SK-N-SH (cell line): Measurements from ENCODE around the gene CFAP57. TPM values are rescaled to one million over a fixed set of nuclear protein-coding genes. Genes with fewer than 3 reads are reported as not detected.

Source experiments
- CTCF ChIA-PET: fragments of 300-600, 350-600 bp; formaldehyde crosslinking; extraction: SDS; loops from one replicate; lab custom pipeline; 2021; lab: Yijun Ruan, JAX
- POLR2A ChIA-PET: fragments of 350-600 bp; sonication (Branson Sonifier 250); formaldehyde crosslinking; extraction: SDS; loops from one replicate; lab custom pipeline; 2020; ENCODE audit warnings: antibody characterized with exemption, inconsistent platforms; lab: Yijun Ruan, JAX
- DNase-seq: peaks from one replicate; pipeline ENCODE4 v3.0.0; 2012
- H2AFZ ChIP-seq: fragments of 200-600 bp; sonication (generic); 2 replicates; pipeline ENCODE4 v1.8.1; 2016; ENCODE audit warnings: antibody characterized with exemption, mild to moderate bottlenecking, low read depth
- H3F3A ChIP-seq: fragments of 200-600 bp; sonication (generic); replicated peaks from 2 replicates; pipeline ENCODE3; 2016; ENCODE audit warnings: antibody characterized with exemption, mild to moderate bottlenecking; ENCODE audit not compliant: insufficient read depth
- H3K27ac ChIP-seq, 2 experiments: fragments of 200-500 bp in 1 of 2; fragments of 200-600 bp in 1 of 2; sonication (Bioruptor generic) in 1 of 2; sonication (generic), shearing (Covaris generic) in 1 of 2; 2 replicates each; pipeline versions ENCODE4 v1.5.1 to v1.6.1; 2014 to 2016; ENCODE audit warnings: low read depth in 2 of 2, inconsistent platforms in 1 of 2, low read length in 1 of 2, mild to moderate bottlenecking in 1 of 2, mixed read lengths in 1 of 2
- H3K27me3 ChIP-seq: fragments of 200-600 bp; sonication (generic), shearing (Covaris generic); 2 replicates; pipeline ENCODE4 v1.6.1; 2016; ENCODE audit warnings: mixed run types; ENCODE audit not compliant: insufficient read depth
- H3K36me3 ChIP-seq, 2 experiments: fragments of 200-500 bp in 1 of 2; fragments of 200-600 bp in 1 of 2; sonication (Bioruptor generic) in 1 of 2; sonication (generic) in 1 of 2; replicated peaks in 1 of 2; 2 replicates each; pipeline versions ENCODE3 to v1.5.1; 2014 to 2016; ENCODE audit warnings: low read length in 1 of 2, mild to moderate bottlenecking in 1 of 2; ENCODE audit not compliant: insufficient read depth in 2 of 2, control insufficient read depth in 1 of 2
- H3K4me1 ChIP-seq, 2 experiments: fragments of 200-500 bp in 1 of 2; fragments of 200-600 bp in 1 of 2; sonication (Bioruptor generic) in 1 of 2; sonication (generic), shearing (Covaris generic) in 1 of 2; 2 replicates each; pipeline versions ENCODE4 v1.5.1 to v1.6.1; 2014 to 2016; ENCODE audit warnings: low read depth in 1 of 2, low read length in 1 of 2, mixed run types in 1 of 2; ENCODE audit not compliant: insufficient read depth in 2 of 2, control insufficient read depth in 1 of 2
- H3K4me2 ChIP-seq: fragments of 200-600 bp; sonication (generic), shearing (Covaris generic); 2 replicates; pipeline ENCODE4 v1.6.1; 2017; ENCODE audit warnings: mixed run types
- H3K4me3 ChIP-seq, 2 experiments: fragments of 200-500 bp in 1 of 2; fragments of 200-600 bp in 1 of 2; sonication (Bioruptor generic) in 1 of 2; sonication (generic), shearing (Covaris generic) in 1 of 2; 2 replicates each; pipeline versions ENCODE4 v1.5.1 to v1.8.1; 2014 to 2016; ENCODE audit warnings: low read depth in 2 of 2, inconsistent platforms in 1 of 2, low read length in 1 of 2, mild to moderate bottlenecking in 1 of 2, mixed read lengths in 1 of 2, moderate library complexity in 1 of 2
- H3K79me2 ChIP-seq: fragments of 200-600 bp; sonication (generic); 2 replicates; pipeline ENCODE4 v1.8.1; 2017; ENCODE audit warnings: mild to moderate bottlenecking; ENCODE audit not compliant: insufficient read depth
- H3K9ac ChIP-seq: fragments of 200-600 bp; sonication (generic); 2 replicates; pipeline ENCODE4 v1.6.1; 2017; ENCODE audit warnings: mixed run types
- H3K9me2 ChIP-seq: fragments of 200-600 bp; sonication (generic); 2 replicates; pipeline ENCODE4 v1.6.1; 2017; ENCODE audit warnings: mixed run types
- H3K9me3 ChIP-seq: fragments of 200-600 bp; sonication (generic); 2 replicates; pipeline ENCODE4 v1.6.1; 2017; ENCODE audit warnings: mixed run types, mild to moderate bottlenecking, moderate library complexity
- H4K20me1 ChIP-seq: fragments of 200-600 bp; sonication (generic); 2 replicates; pipeline ENCODE4 v1.6.1; 2017; ENCODE audit warnings: mild to moderate bottlenecking, mixed run types; ENCODE audit not compliant: insufficient read depth
- FOSL2 ChIP-seq: IDR thresholded peaks from 2 replicates; pipeline ENCODE4 v1.4.0; 2012; ENCODE audit warnings: low read depth, mild to moderate bottlenecking, moderate library complexity, borderline replicate concordance
- MXI1 ChIP-seq: IDR thresholded peaks from 2 replicates; pipeline ENCODE4 v1.6.1; 2012; ENCODE audit warnings: mild to moderate bottlenecking, low read depth, low read length, improper control_type of control experiment
- RAD21 ChIP-seq: IDR thresholded peaks from 2 replicates; pipeline ENCODE4 v1.6.1; 2012; ENCODE audit warnings: mild to moderate bottlenecking, low read length
- RFX5 ChIP-seq: IDR thresholded peaks from 2 replicates; pipeline ENCODE4 v1.6.1; 2012; ENCODE audit warnings: mild to moderate bottlenecking, improper control_type of control experiment, low read length
- RXRA ChIP-seq: IDR thresholded peaks from 2 replicates; pipeline ENCODE4 v1.4.0; 2012; ENCODE audit warnings: low read depth, mild to moderate bottlenecking, borderline replicate concordance
- TCF12 ChIP-seq: IDR thresholded peaks from 2 replicates; pipeline ENCODE4 v1.4.0; 2012
- WGBS: methylation state at CpG from one replicate; pipeline ENCODE4 v1.1.6; 2017; ENCODE audit warnings: low lambda C conversion rate; 5-methylcytosine and 5-hydroxymethylcytosine counted together
- polyA plus RNA-seq, 3 experiments: library from polyadenylated mRNA; depleted of rRNA; stranded (reverse); fragments of >200 nt; gene quantifications; 2 replicates each; pipeline ENCODE4 v1.2.3, GENCODE V29; 2012
- TF ChIP-seq, protein P1 (sequence below): IDR thresholded peaks from 2 replicates; pipeline ENCODE4 v1.6.1; 2012; ENCODE audit warnings: mild to moderate bottlenecking, low read depth, low read length, moderate library complexity
- TF ChIP-seq, protein P2 (sequence below): fragments of 150-350 bp; IDR thresholded peaks from 2 replicates; pipeline ENCODE4 v1.6.1; 2017; ENCODE audit warnings: antibody characterized with exemption, low read length, low read depth, borderline replicate concordance
- TF ChIP-seq, protein P3 (sequence below): fragments of 150-350 bp; IDR thresholded peaks from 2 replicates; pipeline ENCODE4 v1.6.1; 2016; ENCODE audit warnings: mild to moderate bottlenecking, low read depth, low read length

Gene CFAP57
- polyA plus RNA-seq, 1 of the 3 experiments (the other 2 are of a cell fraction) = 0.36 TPM

DNA sequence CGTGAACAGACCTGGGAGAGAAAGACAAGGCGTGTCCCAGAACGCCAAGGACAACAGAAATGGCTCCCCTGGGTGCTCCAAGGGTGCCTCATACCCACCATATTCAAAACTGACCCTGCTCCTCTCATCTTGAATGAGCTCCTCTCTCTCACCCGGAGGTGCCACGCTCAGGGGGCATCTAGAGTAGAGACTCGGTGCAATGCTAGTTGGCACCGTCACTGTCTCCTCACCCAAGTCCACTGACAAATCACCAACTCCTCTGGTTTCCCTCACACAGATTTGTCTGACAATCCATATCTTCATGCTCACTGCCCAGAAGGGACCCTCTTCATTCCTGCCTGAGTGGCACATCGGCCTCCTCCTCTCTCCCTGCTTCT is 102.7 kb downstream of the CFAP57 start (continued):
- TF ChIP-seq, protein P1, sequence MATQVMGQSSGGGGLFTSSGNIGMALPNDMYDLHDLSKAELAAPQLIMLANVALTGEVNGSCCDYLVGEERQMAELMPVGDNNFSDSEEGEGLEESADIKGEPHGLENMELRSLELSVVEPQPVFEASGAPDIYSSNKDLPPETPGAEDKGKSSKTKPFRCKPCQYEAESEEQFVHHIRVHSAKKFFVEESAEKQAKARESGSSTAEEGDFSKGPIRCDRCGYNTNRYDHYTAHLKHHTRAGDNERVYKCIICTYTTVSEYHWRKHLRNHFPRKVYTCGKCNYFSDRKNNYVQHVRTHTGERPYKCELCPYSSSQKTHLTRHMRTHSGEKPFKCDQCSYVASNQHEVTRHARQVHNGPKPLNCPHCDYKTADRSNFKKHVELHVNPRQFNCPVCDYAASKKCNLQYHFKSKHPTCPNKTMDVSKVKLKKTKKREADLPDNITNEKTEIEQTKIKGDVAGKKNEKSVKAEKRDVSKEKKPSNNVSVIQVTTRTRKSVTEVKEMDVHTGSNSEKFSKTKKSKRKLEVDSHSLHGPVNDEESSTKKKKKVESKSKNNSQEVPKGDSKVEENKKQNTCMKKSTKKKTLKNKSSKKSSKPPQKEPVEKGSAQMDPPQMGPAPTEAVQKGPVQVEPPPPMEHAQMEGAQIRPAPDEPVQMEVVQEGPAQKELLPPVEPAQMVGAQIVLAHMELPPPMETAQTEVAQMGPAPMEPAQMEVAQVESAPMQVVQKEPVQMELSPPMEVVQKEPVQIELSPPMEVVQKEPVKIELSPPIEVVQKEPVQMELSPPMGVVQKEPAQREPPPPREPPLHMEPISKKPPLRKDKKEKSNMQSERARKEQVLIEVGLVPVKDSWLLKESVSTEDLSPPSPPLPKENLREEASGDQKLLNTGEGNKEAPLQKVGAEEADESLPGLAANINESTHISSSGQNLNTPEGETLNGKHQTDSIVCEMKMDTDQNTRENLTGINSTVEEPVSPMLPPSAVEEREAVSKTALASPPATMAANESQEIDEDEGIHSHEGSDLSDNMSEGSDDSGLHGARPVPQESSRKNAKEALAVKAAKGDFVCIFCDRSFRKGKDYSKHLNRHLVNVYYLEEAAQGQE = no peak
- no peak for TF ChIP-seq RXRA
- TF ChIP-seq TCF12 = no peak
- TF ChIP-seq, protein P2, sequence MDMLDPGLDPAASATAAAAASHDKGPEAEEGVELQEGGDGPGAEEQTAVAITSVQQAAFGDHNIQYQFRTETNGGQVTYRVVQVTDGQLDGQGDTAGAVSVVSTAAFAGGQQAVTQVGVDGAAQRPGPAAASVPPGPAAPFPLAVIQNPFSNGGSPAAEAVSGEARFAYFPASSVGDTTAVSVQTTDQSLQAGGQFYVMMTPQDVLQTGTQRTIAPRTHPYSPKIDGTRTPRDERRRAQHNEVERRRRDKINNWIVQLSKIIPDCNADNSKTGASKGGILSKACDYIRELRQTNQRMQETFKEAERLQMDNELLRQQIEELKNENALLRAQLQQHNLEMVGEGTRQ = no peak
- no peak for TF ChIP-seq RAD21
- TF ChIP-seq RFX5 = no peak
- TF ChIP-seq FOSL2 = no peak

DNA sequence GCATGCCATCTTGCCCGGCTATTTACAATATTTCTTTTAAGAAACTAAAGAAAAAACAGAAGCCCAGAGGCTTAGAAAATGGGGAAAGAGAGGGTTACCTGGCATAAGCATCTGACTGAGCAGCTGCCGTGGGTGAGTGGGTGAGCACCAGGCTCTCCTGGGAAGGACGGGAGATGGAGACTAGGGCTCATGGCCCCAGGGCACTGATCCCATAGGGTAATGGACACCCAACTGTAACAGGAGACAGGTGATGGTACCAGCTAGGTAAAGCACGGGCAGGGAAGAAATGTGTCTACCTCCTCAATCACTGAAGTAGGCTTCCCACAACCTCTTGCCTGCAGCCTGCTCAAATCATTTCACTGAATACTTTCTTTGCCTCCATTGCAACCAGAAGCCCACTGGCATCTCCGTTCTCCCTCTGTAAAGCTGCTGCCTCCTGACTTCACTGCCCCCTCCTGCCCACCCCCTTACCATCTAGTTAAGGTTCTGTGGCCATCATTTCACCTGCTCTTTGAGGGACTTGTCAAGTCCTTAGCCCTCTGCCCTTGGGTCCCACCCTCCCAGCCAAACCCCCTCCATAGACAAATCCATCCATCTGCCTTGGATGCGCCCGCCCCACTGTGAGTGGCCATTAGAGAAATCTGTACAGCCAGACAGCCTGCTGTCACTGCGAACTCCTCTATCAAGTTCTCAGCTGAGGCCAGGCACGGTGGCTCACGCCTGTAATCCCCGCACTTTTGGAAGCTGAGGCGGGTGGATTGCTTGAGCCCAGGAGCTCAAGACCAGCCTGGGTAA is 103.9 kb downstream of the CFAP57 start:
- no peaks in the 10 kb centered on the region; a peak in 1 of 4 replicates for H3K4me1 ChIP-seq
- ChIA-PET POLR2A (no interaction called here), CTCF (interaction anchor here (1.9 kb wide), 1 partner anchor 13 kb away, joined by 5 read pairs; no protein-coding TSS in a partner anchor)
- H3K9me2 ChIP-seq = no peaks in the 10 kb centered on the region
- H2AFZ ChIP-seq = no peak overlapping the region
- no peak overlapping the region for H3K4me2 ChIP-seq
- no peak for DNase-seq
- no peaks in the 10 kb centered on the region for H3K9me3 ChIP-seq
- no peaks in the 10 kb centered on the region for H4K20me1 ChIP-seq
- H3K9ac ChIP-seq = no peak overlapping the region
- no peaks in the 10 kb centered on the region for H3K79me2 ChIP-seq
- WGBS = 51% methylated on average over 9 of the region's 12 CpGs
- no peak overlapping the region for H3K4me3 ChIP-seq
- H3K36me3 ChIP-seq = no peaks in the 10 kb centered on the region
- H3K27me3 ChIP-seq = peaks cover 11% of the 10 kb centered on the region; the same call in 1 of the 2 replicates
- no peaks in the 10 kb centered on the region for H3F3A ChIP-seq
- H3K27ac ChIP-seq = no peak overlapping the region
- TF ChIP-seq, protein P3, sequence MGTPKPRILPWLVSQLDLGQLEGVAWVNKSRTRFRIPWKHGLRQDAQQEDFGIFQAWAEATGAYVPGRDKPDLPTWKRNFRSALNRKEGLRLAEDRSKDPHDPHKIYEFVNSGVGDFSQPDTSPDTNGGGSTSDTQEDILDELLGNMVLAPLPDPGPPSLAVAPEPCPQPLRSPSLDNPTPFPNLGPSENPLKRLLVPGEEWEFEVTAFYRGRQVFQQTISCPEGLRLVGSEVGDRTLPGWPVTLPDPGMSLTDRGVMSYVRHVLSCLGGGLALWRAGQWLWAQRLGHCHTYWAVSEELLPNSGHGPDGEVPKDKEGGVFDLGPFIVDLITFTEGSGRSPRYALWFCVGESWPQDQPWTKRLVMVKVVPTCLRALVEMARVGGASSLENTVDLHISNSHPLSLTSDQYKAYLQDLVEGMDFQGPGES = no peak
- TF ChIP-seq MXI1 = no peak
